Measurements from ENCODE around the gene PSMD11.

GRCh38 chr17:32494621-32495358 lies 50.5 kb downstream of the PSMD11 start:
- TF ChIP-seq CTCF (conservative IDR thresholded peaks at IDR 0.05; ENCODE audit: low read length) = no peak
- TF ChIP-seq EZH2phosphoT487 (IDR thresholded peaks at IDR 0.05; ENCODE audit: borderline replicate concordance, low read depth, low read length) = no peak

Measured in OCI-LY7 (cell line).